WTC11 (cell line): ENCODE data around the gene DCUN1D3.

Experiments
- CTCF ChIP-seq: fragments of 200-600 bp; IDR thresholded peaks from 2 replicates; pipeline ENCODE4 v1.8.0; 2022; ENCODE audit warnings: antibody characterized with exemption
- ELF4 ChIP-seq: sonication (generic); formaldehyde crosslinking; IDR thresholded peaks from 2 replicates; pipeline ENCODE4 v1.8.1; 2022; ENCODE audit warnings: low read depth, mild to moderate bottlenecking, moderate library complexity, missing genetic modification reagents
- ESRRA ChIP-seq: sonication (generic); formaldehyde crosslinking; IDR thresholded peaks from 2 replicates; pipeline ENCODE4 v1.8.1; 2022; ENCODE audit warnings: mild to moderate bottlenecking, missing genetic modification reagents, borderline replicate concordance
- ETV6 ChIP-seq: sonication (generic); formaldehyde crosslinking; IDR thresholded peaks from 2 replicates; pipeline ENCODE4 v1.8.1; 2022; ENCODE audit warnings: mild to moderate bottlenecking, missing genetic modification reagents
- NFE2L1 ChIP-seq: sonication (generic); formaldehyde crosslinking; IDR thresholded peaks from 2 replicates; pipeline ENCODE4 v1.8.1; 2023; ENCODE audit warnings: missing genetic modification reagents
- ZNF416 ChIP-seq: fragments of 250-450 bp; sonication (Bioruptor Pico); IDR thresholded peaks from 2 replicates; pipeline ENCODE4 v1.9.0; 2021; ENCODE audit warnings: mild to moderate bottlenecking, inconsistent platforms
- TF ChIP-seq, protein P1 (sequence below): sonication (generic); formaldehyde crosslinking; IDR thresholded peaks from 2 replicates; pipeline ENCODE4 v1.8.1; 2023; ENCODE audit warnings: mild to moderate bottlenecking, missing genetic modification reagents, borderline replicate concordance

- no peak for TF ChIP-seq ZNF416 (CRISPR knock-in tag)
- no peak for TF ChIP-seq CTCF
- no peak for TF ChIP-seq ELF4 (CRISPR knock-in tag)
- no peak for TF ChIP-seq ESRRA (CRISPR knock-in tag)
- no peak for TF ChIP-seq ETV6
- TF ChIP-seq, protein P1, sequence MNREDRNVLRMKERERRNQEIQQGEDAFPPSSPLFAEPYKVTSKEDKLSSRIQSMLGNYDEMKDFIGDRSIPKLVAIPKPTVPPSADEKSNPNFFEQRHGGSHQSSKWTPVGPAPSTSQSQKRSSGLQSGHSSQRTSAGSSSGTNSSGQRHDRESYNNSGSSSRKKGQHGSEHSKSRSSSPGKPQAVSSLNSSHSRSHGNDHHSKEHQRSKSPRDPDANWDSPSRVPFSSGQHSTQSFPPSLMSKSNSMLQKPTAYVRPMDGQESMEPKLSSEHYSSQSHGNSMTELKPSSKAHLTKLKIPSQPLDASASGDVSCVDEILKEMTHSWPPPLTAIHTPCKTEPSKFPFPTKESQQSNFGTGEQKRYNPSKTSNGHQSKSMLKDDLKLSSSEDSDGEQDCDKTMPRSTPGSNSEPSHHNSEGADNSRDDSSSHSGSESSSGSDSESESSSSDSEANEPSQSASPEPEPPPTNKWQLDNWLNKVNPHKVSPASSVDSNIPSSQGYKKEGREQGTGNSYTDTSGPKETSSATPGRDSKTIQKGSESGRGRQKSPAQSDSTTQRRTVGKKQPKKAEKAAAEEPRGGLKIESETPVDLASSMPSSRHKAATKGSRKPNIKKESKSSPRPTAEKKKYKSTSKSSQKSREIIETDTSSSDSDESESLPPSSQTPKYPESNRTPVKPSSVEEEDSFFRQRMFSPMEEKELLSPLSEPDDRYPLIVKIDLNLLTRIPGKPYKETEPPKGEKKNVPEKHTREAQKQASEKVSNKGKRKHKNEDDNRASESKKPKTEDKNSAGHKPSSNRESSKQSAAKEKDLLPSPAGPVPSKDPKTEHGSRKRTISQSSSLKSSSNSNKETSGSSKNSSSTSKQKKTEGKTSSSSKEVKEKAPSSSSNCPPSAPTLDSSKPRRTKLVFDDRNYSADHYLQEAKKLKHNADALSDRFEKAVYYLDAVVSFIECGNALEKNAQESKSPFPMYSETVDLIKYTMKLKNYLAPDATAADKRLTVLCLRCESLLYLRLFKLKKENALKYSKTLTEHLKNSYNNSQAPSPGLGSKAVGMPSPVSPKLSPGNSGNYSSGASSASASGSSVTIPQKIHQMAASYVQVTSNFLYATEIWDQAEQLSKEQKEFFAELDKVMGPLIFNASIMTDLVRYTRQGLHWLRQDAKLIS (CRISPR knock-in tag): no peak
- no peak for TF ChIP-seq NFE2L1
Observed at GRCh38 chr16:20839504-20839903, 60.7 kb downstream of the DCUN1D3 start.
